Left lung (tissue), 10 donors: Measurements from ENCODE around the gene APOA1. TPM values are rescaled to one million over a fixed set of nuclear protein-coding genes. Genes with fewer than 3 reads are reported as not detected.

Source experiments
- ATAC-seq: fragments of 200-7000 bp; cut with Tn5 transposase; one replicate; pipeline ENCODE4 v1.9.1; 2020; ENCODE audit warnings: moderate library complexity
- DNase-seq, 4 donors: peaks; one replicate each; pipeline ENCODE4 v3.0.0-alpha.2; 2013 to 2020
- H3K27ac ChIP-seq, 2 donors: fragments of 200-600 bp; sonication (generic) in 1 of 2; one replicate each; pipeline versions ENCODE4 v1.5.0 to v1.8.0; 2020 to 2021
- H3K27me3 ChIP-seq, 2 donors: fragments of 200-600 bp; sonication (generic) in 1 of 2; one replicate each; pipeline versions ENCODE4 v1.5.0 to v1.8.0; 2020 to 2021
- H3K36me3 ChIP-seq, 2 donors: fragments of 200-600 bp; sonication (generic) in 1 of 2; one replicate each; pipeline versions ENCODE4 v1.5.0 to v1.8.0; 2020 to 2021
- H3K4me1 ChIP-seq, 2 donors: fragments of 200-600 bp; one replicate each; pipeline ENCODE4 v1.8.0; 2021
- H3K4me3 ChIP-seq, 2 donors: fragments of 200-600 bp; sonication (generic) in 1 of 2; one replicate each; pipeline versions ENCODE4 v1.5.0 to v1.8.0; 2020 to 2021; ENCODE audit warnings: mild to moderate bottlenecking in 1 of 2
- H3K9me3 ChIP-seq, 2 donors: fragments of 200-600 bp; sonication (generic) in 1 of 2; one replicate each; pipeline versions ENCODE4 v1.5.0 to v1.8.0; 2020 to 2021
- CTCF ChIP-seq, 2 donors: fragments of 200-600 bp; sonication (generic) in 1 of 2; IDR thresholded peaks; one replicate each; pipeline versions ENCODE4 v1.5.0 to v1.8.0; 2021; ENCODE audit warnings: antibody characterized with exemption in 2 of 2
- intact Hi-C, 2 donors: fragments of 100-400 bp; cut with DNase I; formaldehyde crosslinking; loops; one replicate each; pipeline versions ENCODE4 v1.11.2 to v1.14.2; 2022
- polyA plus RNA-seq, 6 donors: library from polyadenylated mRNA; unstranded; fragments of 120-200 nt; gene quantifications; one replicate each; pipeline ENCODE4 v1.2.1, GENCODE V29; 2013; ENCODE audit not compliant: insufficient read length in 6 of 6
- total RNA-seq, 2 donors: library from RNA; stranded (reverse); fragmentation: NEBNext Ultra II Directional; extraction: Animal tissue kit (Norgen Biotek cat#: 25700); gene quantifications; one replicate each; pipeline ENCODE4 v1.2.1, GENCODE V29; 2021
- donor health status: DM: no; HTN: yes; CAD: no.
- donor health status: DM: no; HTN: no; CAD: no.

Gene APOA1
- total and polyA plus RNA-seq, 8 donors: 0.50 to 13.4 (median 4.7) TPM

GRCh38 chr11:116830184-116830912, 7.1 kb downstream of the APOA1 start:
- Histone ChIP-seq H3K27ac (no peak overlapping the region), H3K4me1 (peaks cover 3 to 12% of the 10 kb centered on the region in 2 donors)

GRCh38 chr11:116829525-116830183, 7.8 kb downstream of the APOA1 start, which contains the start of gene APOC3:
Gene APOC3, plus strand, starts transcription at chr11:116829907. Its CDS starts 676 bp downstream, at chr11:116830583.
- no peaks in the 10 kb centered on the region for H3K9me3 ChIP-seq
- ATAC-seq (no peak), DNase-seq (peak in 1 of 4 donors; percentile 37)
- intact Hi-C loops: no loop called here
- peaks cover 0 to 5% of the 10 kb centered on the region in 2 donors for H3K4me1 ChIP-seq
- H3K27ac ChIP-seq: no peak within 1 kb of the TSS
- TF ChIP-seq CTCF (IDR thresholded peaks at IDR 0.05): no peak
- no peaks in the 10 kb centered on the region for H3K27me3 ChIP-seq
- no peaks in the 10 kb centered on the region for H3K36me3 ChIP-seq
- no peak within 1 kb of the TSS for H3K4me3 ChIP-seq

More at GRCh38 chr11:116830184-116830912, 7.1 kb downstream of the APOA1 start:
- no peak for ATAC-seq
- Histone ChIP-seq H3K4me3 (no peak overlapping the region), H3K9me3 (no peaks in the 10 kb centered on the region), H3K36me3 (no peaks in the 10 kb centered on the region), H3K27me3 (peaks cover 0 to 1% of the 10 kb centered on the region in 2 donors)
- TF ChIP-seq CTCF (IDR thresholded peaks at IDR 0.05): no peak
- intact Hi-C loops: no loop called here
- DNase-seq: no peak

- Histone ChIP-seq H3K4me3 (no peak overlapping the region), H3K4me1 (peaks cover 0 to 3% of the 10 kb centered on the region in 2 donors), H3K27ac (no peak overlapping the region), H3K36me3 (no peaks in the 10 kb centered on the region), H3K27me3 (no peaks in the 10 kb centered on the region), H3K9me3 (no peaks in the 10 kb centered on the region)
- no peak for TF ChIP-seq CTCF (IDR thresholded peaks at IDR 0.05)
- DNase-seq (no peak), ATAC-seq (no peak)
- intact Hi-C loops: no loop called here
Measured at GRCh38 chr11:116828632-116829524, 8.5 kb downstream of the APOA1 start.

- no peak for TF ChIP-seq CTCF (IDR thresholded peaks at IDR 0.05)
- Histone ChIP-seq H3K4me1 (peaks cover 0 to 3% of the 10 kb centered on the region in 2 donors), H3K27me3 (no peaks in the 10 kb centered on the region), H3K9me3 (no peaks in the 10 kb centered on the region), H3K4me3 (no peak overlapping the region), H3K27ac (no peak overlapping the region), H3K36me3 (no peaks in the 10 kb centered on the region)
- ATAC-seq (no peak), DNase-seq (no peak)
- intact Hi-C loops: no loop called here
Measured at GRCh38 chr11:116827461-116827860, 10.0 kb downstream of the APOA1 start.
